Measurements from ENCODE around the gene PHF11. TPM values are rescaled to one million over a fixed set of nuclear protein-coding genes. Genes with fewer than 3 reads are reported as not detected.

The PHF11 gene
- total and polyA plus RNA-seq, 2 of the 8 experiments (the other 6 are each of a cell fraction or from before 2014, with no cell fraction given) = 6.1 to 8.1 TPM

- Histone ChIP-seq H3K14ac (ENCODE audit: insufficient read length) (no peak overlapping the region), H2BK120ac (replicated peaks; ENCODE audit: low read depth, low read length) (no peak overlapping the region), H2BK5ac (ENCODE audit: low read depth, low read length) (no peak overlapping the region), H4K20me1 (replicated peaks in 1 of 2; ENCODE audit: control insufficient read depth in 1 of 2, insufficient read depth in 2 of 2, low read length in 2 of 2) (no peaks in the 10 kb centered on the region), H3K4me2 (ENCODE audit: insufficient read depth in 1 of 2, low read depth in 2 of 2, low read length in 2 of 2) (no peak overlapping the region), H3K4me3 (ENCODE audit: extremely low read depth in 1 of 4, insufficient read depth in 2 of 4, low read depth in 3 of 4, low read length in 4 of 4) (no peak overlapping the region), H2AK5ac (ENCODE audit: low read depth, low read length) (no peak overlapping the region), H3K79me1 (ENCODE audit: low read depth, low read length) (no peaks in the 10 kb centered on the region), H3K23me2 (ENCODE audit: low read depth, low read length) (no peaks in the 10 kb centered on the region), H4K8ac (ENCODE audit: extremely low read depth, insufficient read depth, low read length) (no peak overlapping the region), H3K9ac (replicated peaks in 1 of 4; ENCODE audit: extremely low read depth in 1 of 4, low read depth in 3 of 4, low read length in 3 of 4) (no peak overlapping the region), H3K4me1 (replicated peaks in 1 of 4; ENCODE audit: control insufficient read depth in 3 of 4, insufficient read depth in 4 of 4, low read length in 3 of 4) (no peaks in the 10 kb centered on the region), H2BK20ac (ENCODE audit: low read length) (no peak overlapping the region), H2BK12ac (ENCODE audit: low read depth, low read length) (no peak overlapping the region), H3K23ac (ENCODE audit: insufficient read length) (no peak overlapping the region), H2BK15ac (ENCODE audit: low read length) (no peak overlapping the region), H3K27me3 (replicated peaks in 1 of 4; ENCODE audit: control insufficient read depth in 3 of 4, extremely low read depth in 1 of 4, insufficient read depth in 3 of 4, low read length in 3 of 4) (no peaks in the 10 kb centered on the region), H4K5ac (ENCODE audit: insufficient read length, low read depth, low read length) (no peak overlapping the region), H3K4ac (replicated peaks; ENCODE audit: insufficient read length, low read depth, low read length) (no peak overlapping the region), H3K18ac (ENCODE audit: extremely low read depth, low read length) (no peak overlapping the region), H4K91ac (replicated peaks; ENCODE audit: insufficient read length, low read length) (no peak overlapping the region), H3K56ac (replicated peaks; ENCODE audit: insufficient read length, low read depth, low read length) (no peak overlapping the region), H3K36me3 (ENCODE audit: control insufficient read depth in 2 of 4, insufficient read depth in 4 of 4, low read length in 3 of 4) (peaks cover 0 to 30% (median 11%) of the 10 kb centered on the region in 4 experiments; a peak in 4 of 8 replicates), H3K27ac (ENCODE audit: low read depth, low read length) (no peak overlapping the region), H3K9me3 (ENCODE audit: insufficient read depth in 2 of 2, low read depth in 1 of 2, low read length in 1 of 2) (peaks cover 19 to 20% of the 10 kb centered on the region in 2 experiments), H3K79me2 (ENCODE audit: control insufficient read depth in 1 of 2, insufficient read depth in 2 of 2, low read length in 2 of 2) (no peaks in the 10 kb centered on the region), H2AFZ (ENCODE audit: low read length) (no peak overlapping the region)
- TF ChIP-seq SIRT6 (IDR thresholded peaks at IDR 0.05; ENCODE audit: low read length) = no peak
- no peak for TF ChIP-seq JUND (IDR thresholded peaks at IDR 0.05; ENCODE audit: low read length)
- TF ChIP-seq EGR1 (IDR thresholded peaks at IDR 0.05; ENCODE audit: borderline replicate concordance, low read depth, low read length) = no peak
- no peak for TF ChIP-seq SP4 (IDR thresholded peaks at IDR 0.05; ENCODE audit: low read length)
- TF ChIP-seq CREB1 (IDR thresholded peaks at IDR 0.05) = no peak
- TF ChIP-seq TCF12 (IDR thresholded peaks at IDR 0.05; ENCODE audit: low read depth, low read length) = no peak
- no peak for TF ChIP-seq ZNF274 (IDR thresholded peaks at IDR 0.05; ENCODE audit: borderline replicate concordance, extremely low read depth, low read length)
- no peak for TF ChIP-seq FOSL1 (IDR thresholded peaks at IDR 0.05; ENCODE audit: insufficient read depth, low read depth, low read length)
- TF ChIP-seq CEBPB (IDR thresholded peaks at IDR 0.05; ENCODE audit: low read depth, low read length) = no peak
- TF ChIP-seq HDAC2 (IDR thresholded peaks at IDR 0.05; ENCODE audit: borderline replicate concordance in 1 of 2, low read depth in 2 of 2, low read length in 2 of 2) = no peak
- TF ChIP-seq KDM4A (IDR thresholded peaks at IDR 0.05; ENCODE audit: low read depth, low read length, severe bottlenecking) = no peak
- no peak for TF ChIP-seq CBX8 (IDR thresholded peaks at IDR 0.05; ENCODE audit: borderline replicate concordance, low read depth, low read length)
- no peak for TF ChIP-seq SP2 (IDR thresholded peaks at IDR 0.05; ENCODE audit: low read length)
- FAIRE-seq = no peak
- DNase-seq (ENCODE audit: low read depth in 1 of 2, low spot score in 2 of 2) = no peak
- 92% methylated on average over 1 of the region's 1 CpG; no CpG with 5 or more reads in 1 of the 2 experiments for WGBS, 2 experiments (ENCODE audit: extremely low coverage in 1 of 2, insufficient coverage in 1 of 2, insufficient read length in 1 of 2, insufficient replicate concordance in 2 of 2, low coverage in 1 of 2, low lambda C conversion rate in 2 of 2, missing lambda C conversion rate in 1 of 2)
- ChIA-PET POLR2A (ENCODE audit: partially characterized antibody) (no interaction called here), CTCF (ENCODE audit: partially characterized antibody) (no interaction called here)
Measured at GRCh38 chr13:49459580-49459979, 36.2 kb upstream of the PHF11 start.
